CD14-positive monocyte (primary cell): Measurements from ENCODE around the gene PDE1C. TPM values are rescaled to one million over a fixed set of nuclear protein-coding genes. Genes with fewer than 3 reads are reported as not detected.

Experiments
- DNase-seq, 3 donors: peaks; one replicate each; pipeline ENCODE4 v3.0.0-alpha.2; 2011 to 2022
- H2AFZ ChIP-seq: 2 replicates; pipeline ENCODE4 v1.6.0; 2012; ENCODE audit warnings: mild to moderate bottlenecking, low read depth, low read length, inconsistent platforms; ENCODE audit not compliant: insufficient read depth, poor library complexity, severe bottlenecking
- H3K27ac ChIP-seq, 2 donors: 1 replicate in 1 of 2; 2 replicates in 1 of 2; pipeline ENCODE4 v1.5.1; 2012 to 2013; ENCODE audit warnings: low read length in 2 of 2, control low read depth in 1 of 2, inconsistent platforms in 1 of 2, low read depth in 1 of 2, mild to moderate bottlenecking in 1 of 2
- H3K27me3 ChIP-seq, 2 donors: one replicate each; pipeline versions ENCODE4 v1.6.0 to v1.6.1; 2011 to 2013; ENCODE audit warnings: low read length in 2 of 2; ENCODE audit not compliant: control insufficient read depth in 2 of 2, insufficient read depth in 2 of 2
- H3K36me3 ChIP-seq, 2 donors: replicated peaks in 1 of 2; 1 replicate in 1 of 2; 2 replicates in 1 of 2; pipeline versions ENCODE4 v1.5.1 to v1.6.1; 2012 to 2013; ENCODE audit warnings: low read length in 2 of 2, control low read depth in 1 of 2, inconsistent platforms in 1 of 2, mild to moderate bottlenecking in 1 of 2; ENCODE audit not compliant: insufficient read depth in 2 of 2, control insufficient read depth in 1 of 2
- H3K4me1 ChIP-seq, 2 donors: 1 replicate in 1 of 2; 2 replicates in 1 of 2; pipeline versions ENCODE4 v1.5.1 to v1.6.1; 2012 to 2013; ENCODE audit warnings: low read length in 2 of 2, control low read depth in 1 of 2, inconsistent platforms in 1 of 2, mild to moderate bottlenecking in 1 of 2, moderate library complexity in 1 of 2; ENCODE audit not compliant: insufficient read depth in 2 of 2, control insufficient read depth in 1 of 2
- H3K4me2 ChIP-seq: replicated peaks from 2 replicates; pipeline ENCODE3; 2012; ENCODE audit warnings: low read length, moderate library complexity, mild to moderate bottlenecking; ENCODE audit not compliant: poor library complexity, severe bottlenecking; ENCODE audit errors: extremely low read depth
- H3K4me3 ChIP-seq, 3 experiments: fragments of 200-600 bp in 1 of 3; sonication (generic) in 1 of 3; replicated peaks in 1 of 3; 1 replicate in 2 of 3; 2 replicates in 1 of 3; pipeline ENCODE4 v1.5.1; 2011 to 2013; ENCODE audit warnings: low read length in 3 of 3, mild to moderate bottlenecking in 3 of 3, control low read depth in 2 of 3, low read depth in 2 of 3, inconsistent platforms in 1 of 3, moderate library complexity in 1 of 3
- H3K79me2 ChIP-seq: 2 replicates; pipeline ENCODE4 v1.6.0; 2012; ENCODE audit warnings: mild to moderate bottlenecking, control low read depth, inconsistent platforms, low read length, moderate library complexity; ENCODE audit not compliant: insufficient read depth
- H3K9ac ChIP-seq: 2 replicates; pipeline ENCODE4 v1.6.0; 2017; ENCODE audit warnings: low read length, mild to moderate bottlenecking; ENCODE audit not compliant: insufficient read depth, poor library complexity, severe bottlenecking
- H3K9me3 ChIP-seq, 2 donors: replicated peaks in 1 of 2; 1 replicate in 1 of 2; 2 replicates in 1 of 2; pipeline versions ENCODE4 v1.5.1 to v1.6.1; 2012 to 2013; ENCODE audit warnings: low read length in 2 of 2, control low read depth in 1 of 2; ENCODE audit not compliant: control insufficient read depth in 1 of 2, insufficient read depth in 1 of 2
- H4K20me1 ChIP-seq: 2 replicates; pipeline ENCODE4 v1.6.0; 2012; ENCODE audit warnings: mild to moderate bottlenecking, low read length, control low read depth, moderate library complexity; ENCODE audit not compliant: insufficient read depth
- H3K27ac Mint-ChIP-seq, 7 donors: one replicate each; pipeline ENCODE4 v1.8.0; 2020; ENCODE audit warnings: mild to moderate bottlenecking in 7 of 7, mixed read lengths in 7 of 7, moderate library complexity in 6 of 7, inconsistent platforms in 2 of 7
- H3K27me3 Mint-ChIP-seq, 3 donors: one replicate each; pipeline ENCODE4 v1.8.0; 2021 to 2022; ENCODE audit warnings: low read depth in 3 of 3, mild to moderate bottlenecking in 3 of 3, mixed read lengths in 3 of 3, moderate library complexity in 3 of 3, inconsistent platforms in 1 of 3
- H3K36me3 Mint-ChIP-seq, 2 donors: one replicate each; pipeline ENCODE4 v1.8.0; 2020; ENCODE audit warnings: mixed read lengths in 2 of 2, inconsistent platforms in 1 of 2, mild to moderate bottlenecking in 1 of 2
- H3K4me1 Mint-ChIP-seq: one replicate; pipeline ENCODE4 v1.8.0; 2020; ENCODE audit warnings: mild to moderate bottlenecking, mixed read lengths
- H3K4me3 Mint-ChIP-seq, 2 donors: one replicate each; pipeline ENCODE4 v1.8.0; 2020; ENCODE audit warnings: mild to moderate bottlenecking in 2 of 2, mixed read lengths in 2 of 2, moderate library complexity in 1 of 2
- H3K9me3 Mint-ChIP-seq, 7 donors: one replicate each; pipeline ENCODE4 v1.8.0; 2020 to 2022; ENCODE audit warnings: mixed read lengths in 7 of 7, mild to moderate bottlenecking in 6 of 7, moderate library complexity in 6 of 7, inconsistent platforms in 2 of 7
- CTCF ChIP-seq: fragments of 200-600 bp; IDR thresholded peaks from one replicate; pipeline ENCODE4 v1.8.0; 2022; ENCODE audit warnings: antibody characterized with exemption, mild to moderate bottlenecking
- WGBS: methylation state at CpG from one replicate; pipeline ENCODE4 v1.1.5; 2013; ENCODE audit warnings: missing lambda C conversion rate; ENCODE audit not compliant: insufficient coverage; 5-methylcytosine and 5-hydroxymethylcytosine counted together
- intact Hi-C, 2 donors: fragments of 100-400 bp; cut with micrococcal nuclease; formaldehyde crosslinking; loops; one replicate each; pipeline versions ENCODE4 v1.15.0 to v1.15.1; 2023
- polyA plus RNA-seq, 3 donors: library from polyadenylated mRNA; depleted of rRNA in 1 of 3; unstranded in 2 of 3; stranded (reverse) in 1 of 3; fragments of 300-500 nt in 2 of 3; fragments of >200 nt in 1 of 3; fragmentation: Illumina TruSeq in 2 of 3; gene quantifications; 1 replicate in 2 of 3; 2 replicates in 1 of 3; pipeline ENCODE4 v1.2.3, GENCODE V29; 2012 to 2021

Gene PDE1C
- polyA plus RNA-seq, 3 donors = not detected

GRCh38 chr7:31903962-31904361 is 166.2 kb downstream of the PDE1C start:
- no peak for TF ChIP-seq CTCF
- Histone ChIP-seq H3K79me2 (no peaks in the 10 kb centered on the region), H3K27ac (no peak overlapping the region), H2AFZ (no peak overlapping the region), H3K4me2 (no peak overlapping the region), H4K20me1 (no peaks in the 10 kb centered on the region), H3K9me3 (no peaks in the 10 kb centered on the region), H3K36me3 (no peaks in the 10 kb centered on the region), H3K9ac (no peak overlapping the region), H3K4me1 (no peaks in the 10 kb centered on the region), H3K27me3 (no peaks in the 10 kb centered on the region), H3K4me3 (no peak overlapping the region)
- no peaks in the 10 kb centered on the region for H3K9me3 Mint-ChIP-seq
- WGBS = 100% methylated on average over 1 of the region's 4 CpGs
- H3K36me3 Mint-ChIP-seq = no peaks in the 10 kb centered on the region
- peaks cover 0 to 4% (median 3%) of the 10 kb centered on the region in 3 donors for H3K27me3 Mint-ChIP-seq
- DNase-seq = no peak
- no peak overlapping the region for H3K27ac Mint-ChIP-seq
- intact Hi-C loops = no loop called here
- no peaks in the 10 kb centered on the region for H3K4me1 Mint-ChIP-seq
- no peak overlapping the region for H3K4me3 Mint-ChIP-seq

GRCh38 chr7:31899356-31899927 is 170.8 kb downstream of the PDE1C start:
- no peaks in the 10 kb centered on the region for H3K9me3 ChIP-seq
- peaks cover 0 to 5% (median 1%) of the 10 kb centered on the region in 3 donors for H3K27me3 Mint-ChIP-seq
- H4K20me1 ChIP-seq = no peaks in the 10 kb centered on the region
- no peak for DNase-seq
- no peaks in the 10 kb centered on the region for H3K4me1 Mint-ChIP-seq
- H3K36me3 ChIP-seq = no peaks in the 10 kb centered on the region
- H3K4me3 Mint-ChIP-seq = no peak overlapping the region
- H3K4me3 ChIP-seq = no peak overlapping the region
- H3K4me1 ChIP-seq = no peaks in the 10 kb centered on the region
- H3K27ac ChIP-seq = no peak overlapping the region
- H3K27ac Mint-ChIP-seq = no peak overlapping the region
- no peaks in the 10 kb centered on the region for H3K79me2 ChIP-seq
- no peak for TF ChIP-seq CTCF
- no peaks in the 10 kb centered on the region for H3K27me3 ChIP-seq
- WGBS = 100% methylated on average over 2 of the region's 14 CpGs
- intact Hi-C loops = no loop called here
- peaks cover 0 to 3% (median 0%) of the 10 kb centered on the region in 7 donors for H3K9me3 Mint-ChIP-seq
- H3K4me2 ChIP-seq = no peak overlapping the region
- no peak overlapping the region for H2AFZ ChIP-seq
- no peak overlapping the region for H3K9ac ChIP-seq
- H3K36me3 Mint-ChIP-seq = no peaks in the 10 kb centered on the region
